ENCODE results near the gene APLP2.

- TF ChIP-seq CTCF (IDR thresholded peaks at IDR 0.05), result no peak
- TF ChIP-seq ZFX (IDR thresholded peaks at IDR 0.05; ENCODE audit: borderline replicate concordance), result no peak
These were observed 91.9 kb downstream of the APLP2 start for GRCh38 chr11:130161441-130162145.
